Naive thymus-derived CD4-positive, alpha-beta T cell (primary cell): ENCODE measurements around the gene ALAS1. TPM values are rescaled to one million over a fixed set of nuclear protein-coding genes. Genes with fewer than 3 reads are reported as not detected.

ENCODE experiments used
- ATAC-seq: fragments of 150-1000 bp; cut with Tn5 transposase; 2 replicates; pipeline ENCODE4 v1.10.0; 2021; ENCODE audit warnings: mild to moderate bottlenecking, moderate library complexity
- CTCF ChIA-PET: fragments of 350-600 bp; sonication (Branson Sonifier 250); formaldehyde crosslinking; loops from one replicate; lab custom pipeline; 2021; ENCODE audit warnings: antibody characterized with exemption; lab: Charles Lee
- POLR2A ChIA-PET: fragments of 350-600 bp; sonication (Branson Sonifier 250); formaldehyde crosslinking; loops from one replicate; lab custom pipeline; 2021; ENCODE audit warnings: antibody characterized with exemption, inconsistent platforms; lab: Charles Lee
- DNase-seq, 9 donors: peaks; one replicate each; pipeline versions ENCODE4 v3.0.0 to v3.0.0-alpha.2; 2020 to 2022; ENCODE audit warnings: mixed read lengths in 1 of 9
- H3K27ac ChIP-seq: one replicate; pipeline ENCODE4 v1.7.0; 2013; ENCODE audit warnings: mild to moderate bottlenecking, low read depth, low read length, moderate library complexity
- H3K27me3 ChIP-seq, 2 donors: one replicate each; pipeline ENCODE4 v1.7.0; 2013; ENCODE audit warnings: low read length in 2 of 2, mild to moderate bottlenecking in 2 of 2, moderate library complexity in 2 of 2; ENCODE audit not compliant: control insufficient read depth in 2 of 2, insufficient read depth in 2 of 2
- H3K36me3 ChIP-seq, 3 experiments: 1 replicate in 2 of 3; 2 replicates in 1 of 3; pipeline ENCODE4 v1.7.0; 2013; ENCODE audit warnings: low read length in 3 of 3, mild to moderate bottlenecking in 3 of 3, moderate library complexity in 1 of 3; ENCODE audit not compliant: insufficient read depth in 3 of 3, control insufficient read depth in 2 of 3
- H3K4me1 ChIP-seq, 2 donors: one replicate each; pipeline ENCODE4 v1.7.0; 2013; ENCODE audit warnings: low read length in 2 of 2, mild to moderate bottlenecking in 2 of 2, moderate library complexity in 1 of 2; ENCODE audit not compliant: control insufficient read depth in 2 of 2, insufficient read depth in 2 of 2
- H3K4me3 ChIP-seq: 2 replicates; pipeline ENCODE4 v1.7.0; 2013; ENCODE audit warnings: mild to moderate bottlenecking, low read length
- H3K9me3 ChIP-seq, 3 experiments: 1 replicate in 2 of 3; 2 replicates in 1 of 3; pipeline ENCODE4 v1.7.0; 2013; ENCODE audit warnings: low read length in 3 of 3; ENCODE audit not compliant: control insufficient read depth in 2 of 3
- H3K27ac Mint-ChIP-seq, 9 donors: one replicate each; pipeline ENCODE4 v1.8.0; 2020 to 2022; ENCODE audit warnings: mixed read lengths in 9 of 9, mild to moderate bottlenecking in 8 of 9, moderate library complexity in 5 of 9, inconsistent platforms in 2 of 9
- H3K27me3 Mint-ChIP-seq, 5 donors: one replicate each; pipeline ENCODE4 v1.8.0; 2021 to 2022; ENCODE audit warnings: mixed read lengths in 5 of 5, mild to moderate bottlenecking in 1 of 5
- H3K36me3 Mint-ChIP-seq, 5 donors: one replicate each; pipeline ENCODE4 v1.8.0; 2020 to 2022; ENCODE audit warnings: mixed read lengths in 5 of 5, mild to moderate bottlenecking in 3 of 5, inconsistent platforms in 1 of 5
- H3K4me1 Mint-ChIP-seq, 7 donors: one replicate each; pipeline ENCODE4 v1.8.0; 2020 to 2022; ENCODE audit warnings: mixed read lengths in 7 of 7, mild to moderate bottlenecking in 3 of 7, inconsistent platforms in 1 of 7
- H3K4me3 Mint-ChIP-seq, 10 donors: one replicate each; pipeline ENCODE4 v1.8.0; 2020 to 2022; ENCODE audit warnings: mild to moderate bottlenecking in 10 of 10, mixed read lengths in 10 of 10, moderate library complexity in 6 of 10, inconsistent platforms in 2 of 10
- H3K9me3 Mint-ChIP-seq, 11 donors: one replicate each; pipeline ENCODE4 v1.8.0; 2020 to 2022; ENCODE audit warnings: mixed read lengths in 11 of 11, mild to moderate bottlenecking in 4 of 11, inconsistent platforms in 1 of 11, moderate library complexity in 1 of 11
- intact Hi-C, 2 donors: fragments of 100-400 bp; cut with micrococcal nuclease; formaldehyde crosslinking; loops; one replicate each; pipeline ENCODE4 v1.15.1; 2023
- polyA plus RNA-seq, 2 donors: library from polyadenylated mRNA; unstranded; fragments of 300-500 nt; fragmentation: Illumina TruSeq; gene quantifications; one replicate each; pipeline ENCODE4 v1.2.3, GENCODE V29; 2021
- total RNA-seq, 6 experiments: library from RNA in 5 of 6; stranded (reverse) in 5 of 6; gene quantifications; 1 replicate in 5 of 6; 2 replicates in 1 of 6; pipeline ENCODE4 v1.2.3 and lab custom pipeline; 2021 to 2026

ALAS1 gene
- total and polyA plus RNA-seq, 7 experiments from 2014 or later: 12.6 to 74.3 (median 27.4) TPM

- Mint-ChIP-seq H3K9me3 (peaks cover 0 to 6% (median 0%) of the 10 kb centered on the region in 11 donors), H3K36me3 (peaks cover 0 to 22% (median 0%) of the 10 kb centered on the region in 5 donors), H3K4me1 (peaks cover 59 to 88% (median 76%) of the 10 kb centered on the region in 7 donors), H3K27me3 (no peaks in the 10 kb centered on the region), H3K27ac (peak within 1 kb of the TSS; percentile 83 to 99 (median 97)), H3K4me3 (peak within 1 kb of the TSS; percentile 86 to 100 (median 96))
- peak; percentile 91 for ATAC-seq
- Histone ChIP-seq H3K27ac (peak within 1 kb of the TSS; percentile 95), H3K4me1 (peaks cover 59 to 62% of the 10 kb centered on the region in 2 donors), H3K9me3 (no peaks in the 10 kb centered on the region), H3K36me3 (peaks cover 0 to 15% (median 5%) of the 10 kb centered on the region in 3 experiments), H3K27me3 (no peaks in the 10 kb centered on the region), H3K4me3 (peak within 1 kb of the TSS; percentile 92)
- ChIA-PET POLR2A (interaction anchor here (0.5 to 46.3 kb wide), 13 partner anchors 12 to 182 kb away, joined by 3 to 1418 read pairs (median 7); partner anchors contain the start of genes DUSP7, GLYCTK, TLR9 and WDR82), CTCF (interaction anchor here (0.7 to 11.1 kb wide), 8 partner anchors 10 to 182 kb away, joined by 3 to 126 read pairs (median 6); partner anchors contain the start of genes TLR9 and WDR82)
- intact Hi-C loops: loop anchor here (1.0 to 2.0 kb wide), 9 partner anchors 8 to 182 kb away; partner anchors contain the start of genes WDR82 (in 2 of the 2), DNAH1 (in 1 of the 2) and GLYCTK (in 1 of the 2)
- DNase-seq: peak; percentile 87 to 96 (median 91)
Measured at GRCh38 chr3:52238761-52239701, 41.1 kb downstream of the ALAS1 start, which contains the start of gene TWF2. TSS of gene TWF2 (minus strand) at chr3:52239158. CDS start at chr3:52239016, 142 bp downstream.

GRCh38 chr3:52240059-52240885 lies 42.3 kb downstream of the ALAS1 start:
- Histone ChIP-seq H3K36me3 (peaks cover 0 to 4% (median 0%) of the 10 kb centered on the region in 3 experiments), H3K27me3 (no peaks in the 10 kb centered on the region), H3K4me3 (peak overlapping the region; percentile 92), H3K9me3 (no peaks in the 10 kb centered on the region), H3K27ac (peak overlapping the region; percentile 95), H3K4me1 (peaks cover 68% of the 10 kb centered on the region in 2 donors)
- ChIA-PET POLR2A (interaction anchor here (0.8 to 46.3 kb wide), 12 partner anchors 11 to 96 kb away, joined by 3 to 1418 read pairs (median 8); partner anchors contain the start of genes GLYCTK and WDR82), CTCF (interaction anchor here (0.8 to 11.1 kb wide), 11 partner anchors 9 to 99 kb away, joined by 3 to 126 read pairs (median 4); partner anchors contain the start of genes GLYCTK and WDR82)
- ATAC-seq: no peak
- H3K4me1 Mint-ChIP-seq: peaks cover 55 to 88% (median 78%) of the 10 kb centered on the region in 7 donors
- H3K36me3 Mint-ChIP-seq: peaks cover 0 to 18% (median 0%) of the 10 kb centered on the region in 5 donors
- peak overlapping the region; percentile 86 to 100 (median 96) for H3K4me3 Mint-ChIP-seq
- intact Hi-C loops: loop anchor here (1.0 to 2.0 kb wide), 3 partner anchors 13 to 31 kb away; no protein-coding TSS in a partner anchor
- H3K27ac Mint-ChIP-seq: peak overlapping the region; percentile 83 to 99 (median 97)
- H3K27me3 Mint-ChIP-seq: no peaks in the 10 kb centered on the region
- DNase-seq: peak in 4 of 9 donors; percentile 34 to 63 (median 46)
- peaks cover 0 to 6% (median 0%) of the 10 kb centered on the region in 11 donors for H3K9me3 Mint-ChIP-seq

- CTCF ChIA-PET: interaction anchor here (0.7 to 11.1 kb wide), 13 partner anchors 9 to 100 kb away, joined by 3 to 126 read pairs (median 4); partner anchors contain the start of genes GLYCTK and WDR82
- POLR2A ChIA-PET: interaction anchor here (0.6 to 46.3 kb wide), 17 partner anchors 9 to 640 kb away, joined by 3 to 1418 read pairs (median 4); partner anchors contain the start of genes GLYCTK and WDR82
- H3K4me1 Mint-ChIP-seq: peaks cover 49 to 83% (median 72%) of the 10 kb centered on the region in 7 donors
Measured at GRCh38 chr3:52240886-52241370, 43.0 kb downstream of the ALAS1 start.

GRCh38 chr3:52242039-52242438 lies 44.1 kb downstream of the ALAS1 start:
- H3K4me3 Mint-ChIP-seq: peak overlapping the region in 7 of 10 donors; percentile 0 to 86 (median 21)
- H3K4me1 Mint-ChIP-seq: peaks cover 45 to 82% (median 70%) of the 10 kb centered on the region in 7 donors
- H3K9me3 Mint-ChIP-seq: peaks cover 0 to 6% (median 0%) of the 10 kb centered on the region in 11 donors
- POLR2A ChIA-PET: interaction anchor here (1.0 to 46.3 kb wide), 10 partner anchors 9 to 188 kb away, joined by 3 to 1418 read pairs (median 12); partner anchors contain the start of genes GLYCTK and WDR82
- no peaks in the 10 kb centered on the region for H3K27me3 Mint-ChIP-seq
- Histone ChIP-seq H3K4me3 (no peak overlapping the region), H3K9me3 (no peaks in the 10 kb centered on the region), H3K27ac (peak overlapping the region; percentile 95), H3K4me1 (peaks cover 60 to 70% of the 10 kb centered on the region in 2 donors), H3K36me3 (peaks cover 0 to 4% (median 0%) of the 10 kb centered on the region in 3 experiments), H3K27me3 (no peaks in the 10 kb centered on the region)
- intact Hi-C loops: no loop called here
- H3K27ac Mint-ChIP-seq: peak overlapping the region; percentile 20 to 96 (median 90)
- DNase-seq (no peak), ATAC-seq (no peak)
- H3K36me3 Mint-ChIP-seq: peaks cover 0 to 25% (median 0%) of the 10 kb centered on the region in 5 donors
- CTCF ChIA-PET: interaction anchor here (0.7 to 11.1 kb wide), 3 partner anchors 9 to 99 kb away, joined by 3 to 126 read pairs (median 4); partner anchors contain the start of gene WDR82

More at GRCh38 chr3:52240886-52241370, 43.0 kb downstream of the ALAS1 start:
- Mint-ChIP-seq H3K9me3 (peaks cover 0 to 6% (median 0%) of the 10 kb centered on the region in 11 donors), H3K27ac (peak overlapping the region; percentile 83 to 99 (median 97)), H3K36me3 (peaks cover 0 to 18% (median 0%) of the 10 kb centered on the region in 5 donors), H3K27me3 (no peaks in the 10 kb centered on the region), H3K4me3 (peak overlapping the region; percentile 86 to 100 (median 96))
- intact Hi-C loops: loop anchor here (1.0 to 2.0 kb wide), 3 partner anchors 12 to 30 kb away; no protein-coding TSS in a partner anchor
- H3K27ac ChIP-seq: peak overlapping the region; percentile 95
- H3K4me3 ChIP-seq: no peak overlapping the region
- peaks cover 0 to 4% (median 0%) of the 10 kb centered on the region in 3 experiments for H3K36me3 ChIP-seq
- ATAC-seq: no peak
- no peaks in the 10 kb centered on the region for H3K9me3 ChIP-seq
- no peaks in the 10 kb centered on the region for H3K27me3 ChIP-seq
- H3K4me1 ChIP-seq: peaks cover 63 to 66% of the 10 kb centered on the region in 2 donors
- DNase-seq: no peak
